HG02678 (cell line): ENCODE results near the gene OSBP2.

Experiments used
- ATAC-seq: cut with Tn5 transposase; IDR thresholded peaks from one replicate; pipeline ENCODE4 v1.9.1; 2021; ENCODE audit warnings: mild to moderate bottlenecking, moderate library complexity; ENCODE audit not compliant: unreplicated experiment

Gene OSBP2

GRCh38 chr22:30953206-30953605 lies 258.5 kb downstream of the OSBP2 start:
- no peak for ATAC-seq

- ATAC-seq, result no peak
Observed at GRCh38 chr22:30955153-30955552, 260.5 kb downstream of the OSBP2 start.
